ENCODE results near the gene GNG12.
"Not testable (repeated sequence)": the region's sequence is repeated elsewhere in the genome, so short reads cannot be mapped to it uniquely, and the experiment has no call there.

Gene GNG12

GRCh38 chr1:67657152-67657551 lies 176.1 kb downstream of the GNG12 start:
- CTCF ChIA-PET, H3K4me1 Mint-ChIP-seq, H3K36me3 Mint-ChIP-seq, H3K27ac Mint-ChIP-seq, H3K4me3 Mint-ChIP-seq, H3K9me3 Mint-ChIP-seq, DNase-seq: not testable (repeated sequence)
- peaks cover 16% of the 10 kb centered on the region for H3K27me3 Mint-ChIP-seq

DNA sequence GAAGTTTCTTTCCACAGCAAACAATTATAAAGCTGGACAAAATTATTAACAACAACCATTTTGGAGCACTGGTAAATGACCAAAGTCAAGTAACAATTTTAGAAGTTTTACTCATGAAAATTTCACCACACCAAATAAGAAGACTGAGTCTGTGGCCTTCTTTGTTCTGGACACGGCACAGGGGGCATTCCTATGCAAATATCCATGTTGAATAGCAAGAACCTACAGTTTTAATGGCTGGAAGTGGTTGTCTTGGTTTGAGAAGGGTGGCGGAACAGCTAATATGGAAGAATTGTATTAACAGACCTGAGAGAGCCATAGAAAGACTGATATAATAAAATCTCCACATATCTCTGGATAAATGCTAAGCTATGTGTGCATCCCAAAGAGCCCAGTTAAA lies 177.7 kb downstream of the GNG12 start:
- CTCF ChIA-PET, result no interaction called here
- no peaks in the 10 kb centered on the region for H3K36me3 Mint-ChIP-seq
- no peak overlapping the region for H3K27ac Mint-ChIP-seq
- H3K4me1 Mint-ChIP-seq, result no peaks in the 10 kb centered on the region
- no peak overlapping the region for H3K4me3 Mint-ChIP-seq
- H3K27me3 Mint-ChIP-seq, result peaks cover 14% of the 10 kb centered on the region
- H3K9me3 Mint-ChIP-seq, result no peaks in the 10 kb centered on the region
- no peak for DNase-seq

- Mint-ChIP-seq H3K4me1 (no peaks in the 10 kb centered on the region), H3K27ac (no peak overlapping the region), H3K27me3 (peaks cover 10% of the 10 kb centered on the region), H3K36me3 (no peaks in the 10 kb centered on the region), H3K4me3 (no peak overlapping the region), H3K9me3 (no peaks in the 10 kb centered on the region)
- DNase-seq, result no peak
- CTCF ChIA-PET, result interaction anchor here (1.3 kb wide), 1 partner anchor 107 kb away, joined by 6 read pairs; no protein-coding TSS in a partner anchor
Observed at GRCh38 chr1:67653304-67653703, 180.0 kb downstream of the GNG12 start.

GRCh38 chr1:67652800-67653199 lies 180.5 kb downstream of the GNG12 start:
- DNase-seq, result no peak

More at GRCh38 chr1:67652800-67653199, 180.5 kb downstream of the GNG12 start:
- Mint-ChIP-seq H3K27me3 (peaks cover 10% of the 10 kb centered on the region), H3K9me3 (no peaks in the 10 kb centered on the region), H3K36me3 (no peaks in the 10 kb centered on the region), H3K4me3 (no peak overlapping the region), H3K27ac (no peak overlapping the region), H3K4me1 (no peaks in the 10 kb centered on the region)
- CTCF ChIA-PET, result no interaction called here
